Breast epithelium (tissue), 3 donors: ENCODE results near the gene POLA2.

Experiments used
- POLR2A ChIP-seq: fragments of 450-650 bp; IDR thresholded peaks from one replicate; pipeline ENCODE4 v1.6.1; 2016; ENCODE audit warnings: antibody characterized with exemption, mild to moderate bottlenecking, moderate library complexity
- POLR2AphosphoS5 ChIP-seq, 3 donors: sonication (generic); formaldehyde crosslinking; IDR thresholded peaks; one replicate each; pipeline ENCODE4 v1.6.1; 2017; ENCODE audit warnings: antibody characterized with exemption in 3 of 3
- TF ChIP-seq, protein P1 (sequence below), 3 donors: fragments of 450-650 bp; IDR thresholded peaks; one replicate each; pipeline ENCODE4 v1.5.1; 2016 to 2017; ENCODE audit warnings: antibody characterized with exemption in 3 of 3, mild to moderate bottlenecking in 3 of 3, moderate library complexity in 3 of 3

DNA sequence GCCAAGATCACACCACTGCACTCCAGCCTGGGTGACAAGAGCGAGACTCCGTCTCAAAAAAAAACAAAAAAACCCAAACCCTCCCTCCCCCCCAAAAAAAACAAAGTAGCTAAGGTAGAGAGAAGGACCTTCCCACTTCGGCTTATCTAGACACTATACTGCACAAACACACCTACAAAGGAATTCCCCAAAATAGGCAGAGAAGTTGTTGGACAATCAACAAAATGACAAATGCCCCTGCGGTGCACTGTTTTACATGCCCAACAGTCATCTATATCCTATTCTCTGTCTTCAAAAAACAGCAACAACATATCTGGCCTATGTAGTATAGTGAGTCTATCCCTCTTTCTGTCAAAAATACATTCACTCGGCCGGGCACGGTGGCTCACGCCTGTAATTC is 65.3 kb downstream of the POLA2 start:
- TF ChIP-seq, protein P1, sequence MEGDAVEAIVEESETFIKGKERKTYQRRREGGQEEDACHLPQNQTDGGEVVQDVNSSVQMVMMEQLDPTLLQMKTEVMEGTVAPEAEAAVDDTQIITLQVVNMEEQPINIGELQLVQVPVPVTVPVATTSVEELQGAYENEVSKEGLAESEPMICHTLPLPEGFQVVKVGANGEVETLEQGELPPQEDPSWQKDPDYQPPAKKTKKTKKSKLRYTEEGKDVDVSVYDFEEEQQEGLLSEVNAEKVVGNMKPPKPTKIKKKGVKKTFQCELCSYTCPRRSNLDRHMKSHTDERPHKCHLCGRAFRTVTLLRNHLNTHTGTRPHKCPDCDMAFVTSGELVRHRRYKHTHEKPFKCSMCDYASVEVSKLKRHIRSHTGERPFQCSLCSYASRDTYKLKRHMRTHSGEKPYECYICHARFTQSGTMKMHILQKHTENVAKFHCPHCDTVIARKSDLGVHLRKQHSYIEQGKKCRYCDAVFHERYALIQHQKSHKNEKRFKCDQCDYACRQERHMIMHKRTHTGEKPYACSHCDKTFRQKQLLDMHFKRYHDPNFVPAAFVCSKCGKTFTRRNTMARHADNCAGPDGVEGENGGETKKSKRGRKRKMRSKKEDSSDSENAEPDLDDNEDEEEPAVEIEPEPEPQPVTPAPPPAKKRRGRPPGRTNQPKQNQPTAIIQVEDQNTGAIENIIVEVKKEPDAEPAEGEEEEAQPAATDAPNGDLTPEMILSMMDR (IDR thresholded peaks at IDR 0.05) = no peak
- no peak for TF ChIP-seq POLR2AphosphoS5 (IDR thresholded peaks at IDR 0.05)
- TF ChIP-seq POLR2A = no peak
